Natural killer cell treated with Interleukin-12 subunit alpha and Interleukin-12 subunit beta and Interleukin-15 and Interleukin-18, amount 100 ng/mL, for 72 hours (primary cell): ENCODE measurements around the gene ABCB1. TPM values are rescaled to one million over a fixed set of nuclear protein-coding genes. Genes with fewer than 3 reads are reported as not detected.
A peak's percentile ranks its signal among the peaks of the same experiment; 100 is the strongest.

Experiments used
- ATAC-seq, 2 donors: fragments of 150-1000 bp; cut with Tn5 transposase in 1 of 2; sonication (Bioruptor Pico), chemical (Tn5 transposase) in 1 of 2; 2 replicates each; pipeline ENCODE4 v1.10.0; 2021
- DNase-seq: peaks from one replicate; pipeline ENCODE4 v3.0.0; 2022; ENCODE audit warnings: low spot score
- H3K27ac Mint-ChIP-seq, 2 donors: 1 replicate in 1 of 2; 2 replicates in 1 of 2; pipeline ENCODE4 v1.8.0; 2022; ENCODE audit warnings: mixed read lengths in 2 of 2, mild to moderate bottlenecking in 1 of 2, moderate library complexity in 1 of 2
- H3K27me3 Mint-ChIP-seq, 2 donors: 1 replicate in 1 of 2; 2 replicates in 1 of 2; pipeline ENCODE4 v1.8.0; 2022; ENCODE audit warnings: mixed read lengths in 2 of 2
- H3K36me3 Mint-ChIP-seq: one replicate; pipeline ENCODE4 v1.8.0; 2022; ENCODE audit warnings: mixed read lengths
- H3K4me1 Mint-ChIP-seq, 2 donors: 1 replicate in 1 of 2; 2 replicates in 1 of 2; pipeline ENCODE4 v1.8.0; 2022; ENCODE audit warnings: low read depth in 2 of 2, mixed read lengths in 2 of 2, mild to moderate bottlenecking in 1 of 2
- H3K4me3 Mint-ChIP-seq: one replicate; pipeline ENCODE4 v1.8.0; 2022; ENCODE audit warnings: mixed read lengths
- H3K9me3 Mint-ChIP-seq: 2 replicates; pipeline ENCODE4 v1.8.0; 2022; ENCODE audit warnings: mixed read lengths
- total RNA-seq, 2 donors: library from RNA; stranded (reverse); gene quantifications; one replicate each; pipeline ENCODE4 v1.2.3, GENCODE V29; 2022

The ABCB1 gene
- 10 to 100 TPM; 11.1 to 15.1 TPM for total RNA-seq

DNA sequence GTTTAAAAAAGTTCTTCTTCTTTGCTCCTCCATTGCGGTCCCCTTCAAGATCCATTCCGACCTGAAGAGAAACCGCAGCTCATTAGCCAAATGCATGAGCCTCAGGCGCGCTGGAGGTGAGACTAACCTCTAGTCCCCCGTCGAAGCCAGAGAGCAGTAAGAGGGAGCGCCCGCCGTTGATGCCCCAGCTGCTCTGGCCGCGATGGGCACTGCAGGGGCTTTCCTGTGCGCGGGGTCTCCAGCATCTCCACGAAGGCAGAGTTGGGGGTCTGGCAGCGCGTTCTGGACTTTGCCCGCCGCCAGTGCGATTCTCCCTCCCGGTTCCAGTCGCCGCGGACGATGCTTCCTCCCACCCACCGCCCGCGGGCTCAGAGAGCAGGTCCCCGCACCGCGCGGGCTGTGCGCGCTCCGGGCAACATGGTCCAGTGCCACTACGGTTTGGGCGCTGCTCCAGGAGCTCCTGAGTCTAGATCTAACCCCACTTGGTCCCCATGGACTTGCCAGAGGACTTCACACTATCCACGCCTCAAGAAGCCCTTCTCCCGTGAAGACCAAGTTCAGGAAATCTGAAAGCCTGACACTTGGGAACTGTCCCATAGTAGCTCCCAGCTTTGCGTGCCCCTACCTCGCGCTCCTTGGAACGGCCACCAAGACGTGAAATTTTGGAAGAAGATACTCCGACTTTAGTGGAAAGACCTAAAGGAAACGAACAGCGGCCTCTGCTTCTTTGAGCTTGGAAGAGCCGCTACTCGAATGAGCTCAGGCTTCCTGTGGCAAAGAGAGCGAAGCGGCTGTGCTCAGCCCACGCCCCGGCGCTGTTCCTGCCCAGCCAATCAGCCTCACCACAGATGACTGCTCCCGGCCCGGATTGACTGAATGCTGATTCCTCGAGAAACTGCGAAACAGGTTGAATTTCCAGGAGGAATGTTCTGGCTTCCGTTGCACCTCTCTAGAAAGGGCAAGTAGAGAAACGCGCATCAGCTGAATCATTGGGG lies at the start of gene ABCB1:
TSS of gene ABCB1 (minus strand) at position 755 of the 995 bp plus-strand sequence. CDS start at position 55, 700 bp downstream.
- ATAC-seq, result peak; percentile 95
- peak within 1 kb of the TSS; percentile 60 to 71 for H3K27ac Mint-ChIP-seq
- peaks cover 14 to 18% of the 10 kb centered on the region in 2 donors for H3K27me3 Mint-ChIP-seq
- peak; percentile 70 for DNase-seq
- peaks cover 18 to 21% of the 10 kb centered on the region in 2 donors for H3K4me1 Mint-ChIP-seq
- H3K9me3 Mint-ChIP-seq, result no peaks in the 10 kb centered on the region
- peak within 1 kb of the TSS; percentile 87 for H3K4me3 Mint-ChIP-seq
- H3K36me3 Mint-ChIP-seq, result no peaks in the 10 kb centered on the region

DNA sequence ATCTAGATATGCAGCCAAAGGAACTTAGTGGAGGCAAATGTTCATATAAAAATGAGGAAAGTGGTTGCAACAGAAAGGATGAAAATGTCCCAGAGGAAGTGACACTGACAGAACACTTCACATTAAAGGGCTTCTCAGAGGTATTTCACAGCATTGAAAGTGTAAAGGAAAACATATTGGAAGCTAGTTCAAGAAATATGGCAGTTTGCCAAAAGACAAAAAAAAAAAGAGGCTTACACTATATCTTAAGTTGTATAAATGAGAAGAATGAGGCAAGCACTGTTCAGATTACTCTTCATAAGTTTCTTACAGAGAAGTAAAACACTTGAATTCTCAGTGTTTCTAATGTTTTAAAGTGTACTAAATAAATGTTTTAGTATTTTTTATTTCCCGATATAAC lies 47.6 kb upstream of the ABCB1 start:
- no peak for DNase-seq
- Mint-ChIP-seq H3K9me3 (no peaks in the 10 kb centered on the region), H3K4me1 (no peaks in the 10 kb centered on the region), H3K27ac (no peak overlapping the region), H3K4me3 (no peak overlapping the region), H3K27me3 (peaks cover 4 to 12% of the 10 kb centered on the region in 2 donors), H3K36me3 (no peaks in the 10 kb centered on the region)
- no peak for ATAC-seq

DNA sequence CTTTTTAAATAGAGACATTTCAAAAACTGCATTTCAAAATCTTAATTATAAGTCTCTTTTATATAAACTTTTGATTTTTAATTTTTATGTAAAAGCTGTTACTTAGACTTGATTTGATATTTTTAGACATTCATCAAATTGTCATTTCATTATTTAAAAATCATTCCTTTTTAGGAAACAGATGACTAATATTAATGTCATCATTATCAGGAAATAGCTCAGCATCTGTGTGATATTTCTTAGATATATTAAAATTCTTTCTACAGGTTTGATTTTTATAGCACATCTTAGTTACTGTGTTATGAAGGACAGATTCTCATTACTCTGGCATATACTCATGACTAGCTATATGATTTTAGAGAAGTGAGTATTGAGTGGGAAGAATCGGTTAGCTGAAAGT lies 44.8 kb upstream of the ABCB1 start:
- ATAC-seq, result no peak
- Mint-ChIP-seq H3K27me3 (peaks cover 3 to 7% of the 10 kb centered on the region in 2 donors), H3K9me3 (no peaks in the 10 kb centered on the region), H3K27ac (no peak overlapping the region), H3K4me1 (no peaks in the 10 kb centered on the region), H3K36me3 (no peaks in the 10 kb centered on the region), H3K4me3 (no peak overlapping the region)
- no peak for DNase-seq

DNA sequence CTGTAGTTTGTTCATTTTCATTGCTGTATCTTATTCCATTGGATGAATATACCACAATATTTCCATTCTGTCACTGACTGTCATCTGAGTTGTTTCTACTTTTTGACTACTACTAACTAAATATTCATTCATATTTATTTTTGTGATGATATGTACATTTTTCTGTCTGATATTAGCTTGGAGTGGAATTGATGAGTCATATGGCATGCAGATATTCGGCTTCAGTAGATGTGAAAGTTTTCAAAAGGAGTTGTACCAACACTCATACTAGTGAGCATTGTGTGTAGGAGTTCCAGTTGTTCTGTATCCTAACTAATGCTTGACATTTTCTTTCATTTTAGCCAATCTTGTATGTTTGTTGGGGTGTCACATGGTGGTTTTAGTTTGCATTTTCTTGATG lies 35.2 kb upstream of the ABCB1 start:
- H3K4me1 Mint-ChIP-seq, result no peaks in the 10 kb centered on the region
- H3K9me3 Mint-ChIP-seq, result peaks cover 3% of the 10 kb centered on the region

DNA sequence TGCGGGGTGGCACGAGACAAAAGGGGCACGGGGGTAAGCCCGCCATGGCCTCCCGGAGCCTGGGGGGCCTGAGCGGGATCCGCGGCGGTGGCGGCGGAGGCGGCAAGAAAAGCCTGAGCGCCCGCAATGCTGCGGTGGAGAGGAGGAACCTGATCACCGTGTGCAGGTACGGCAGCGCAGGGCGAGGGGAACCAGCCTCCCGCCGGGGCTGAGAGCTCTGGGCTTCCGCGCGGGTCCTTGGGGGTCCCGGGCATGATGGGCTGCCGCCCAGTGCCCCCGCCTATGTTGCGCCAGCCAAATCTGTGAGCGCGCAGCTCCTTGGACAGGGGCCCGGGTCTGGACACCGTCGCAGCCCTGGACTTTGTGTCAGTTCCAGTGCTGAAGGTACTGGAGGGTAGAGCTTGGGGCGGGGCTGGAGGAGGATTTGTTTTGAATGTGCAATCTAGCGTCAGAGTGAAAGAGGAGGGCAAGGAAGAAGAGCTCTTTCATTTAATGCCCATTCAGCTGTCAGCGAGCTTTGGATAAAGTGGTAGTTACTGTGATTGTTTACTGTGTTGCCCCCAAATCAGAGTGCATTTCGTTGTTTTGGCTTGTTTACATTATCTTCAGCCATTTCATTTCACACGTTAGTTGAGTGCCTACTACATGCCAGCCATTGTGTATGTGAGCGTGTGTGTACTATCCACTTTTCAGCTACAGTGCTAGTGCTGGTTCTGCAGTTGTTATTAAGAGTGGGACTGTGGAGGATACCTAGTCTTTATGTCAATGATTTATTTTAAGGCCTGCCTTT lies 28.3 kb upstream of the ABCB1 start:
- peak overlapping the region; percentile 79 for H3K4me3 Mint-ChIP-seq
- DNase-seq (no peak), ATAC-seq (peak; percentile 0 to 14)
- H3K27ac Mint-ChIP-seq, result no peak overlapping the region
- H3K9me3 Mint-ChIP-seq, result no peaks in the 10 kb centered on the region
- no peaks in the 10 kb centered on the region for H3K36me3 Mint-ChIP-seq
- H3K27me3 Mint-ChIP-seq, result no peaks in the 10 kb centered on the region
- peaks cover 14% of the 10 kb centered on the region in 2 donors for H3K4me1 Mint-ChIP-seq

More for the DNA sequence above, 35.2 kb upstream of the ABCB1 start:
- no peak for ATAC-seq
- H3K27ac Mint-ChIP-seq, result no peak overlapping the region
- no peak overlapping the region for H3K4me3 Mint-ChIP-seq
- no peak for DNase-seq
- H3K27me3 Mint-ChIP-seq, result peaks cover 0 to 6% of the 10 kb centered on the region in 2 donors
- H3K36me3 Mint-ChIP-seq, result peaks cover 5% of the 10 kb centered on the region

- DNase-seq (no peak), ATAC-seq (peak; percentile 34 to 41)
- H3K27me3 Mint-ChIP-seq, result peaks cover 0 to 2% of the 10 kb centered on the region in 2 donors
- H3K4me1 Mint-ChIP-seq, result peaks cover 14% of the 10 kb centered on the region in 2 donors
- H3K9me3 Mint-ChIP-seq, result no peaks in the 10 kb centered on the region
- peak overlapping the region; percentile 23 to 32 for H3K27ac Mint-ChIP-seq
- H3K36me3 Mint-ChIP-seq, result no peaks in the 10 kb centered on the region
- H3K4me3 Mint-ChIP-seq, result peak overlapping the region; percentile 79
Observed at GRCh38 chr7:87627634-87627994, 26.9 kb upstream of the ABCB1 start.

DNA sequence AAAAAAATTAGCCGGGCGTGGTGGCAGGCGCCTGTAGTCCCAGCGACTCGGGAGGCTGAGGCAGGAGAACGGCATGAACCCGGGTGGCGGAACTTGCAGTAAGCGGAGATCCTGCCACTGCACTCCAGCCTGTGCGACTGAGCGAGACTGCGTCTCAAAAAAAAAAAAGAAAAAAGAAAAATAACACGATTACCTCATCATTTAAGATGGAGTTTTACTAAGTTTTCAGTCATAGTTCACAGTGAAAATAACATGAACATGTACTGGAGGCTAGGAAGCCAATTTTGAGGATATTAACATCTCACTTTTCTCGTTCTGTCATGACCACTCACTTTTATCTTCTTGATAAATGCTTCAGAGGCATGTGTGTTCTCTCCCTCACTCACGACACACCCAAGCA lies 24.4 kb upstream of the ABCB1 start:
- Mint-ChIP-seq H3K27ac (no peak overlapping the region), H3K36me3 (no peaks in the 10 kb centered on the region), H3K4me3 (no peak overlapping the region), H3K27me3 (peaks cover 0 to 2% of the 10 kb centered on the region in 2 donors), H3K9me3 (no peaks in the 10 kb centered on the region), H3K4me1 (peaks cover 14% of the 10 kb centered on the region in 2 donors)
- ATAC-seq (no peak), DNase-seq (no peak)

DNA sequence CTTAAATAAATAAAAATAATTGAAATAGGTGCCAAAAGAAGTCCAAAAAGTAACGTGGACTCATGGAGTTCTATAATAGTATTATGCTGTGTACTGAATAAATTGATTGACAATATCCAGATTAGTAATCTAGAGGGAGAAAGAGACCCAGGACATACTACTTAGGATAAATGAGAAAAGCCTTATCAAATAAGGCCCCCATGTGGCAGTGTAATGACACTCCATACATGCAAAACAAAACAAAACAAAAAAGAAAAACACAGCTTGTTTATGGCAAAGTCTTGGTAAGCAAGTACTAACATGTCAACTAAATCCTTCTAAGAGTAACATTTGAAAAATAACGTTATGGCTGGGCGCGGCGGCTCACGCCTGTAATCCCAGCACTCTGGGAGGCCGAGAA lies 23.9 kb upstream of the ABCB1 start:
- Mint-ChIP-seq H3K27ac (no peak overlapping the region), H3K4me1 (peaks cover 14% of the 10 kb centered on the region in 2 donors), H3K9me3 (no peaks in the 10 kb centered on the region), H3K27me3 (peaks cover 0 to 2% of the 10 kb centered on the region in 2 donors), H3K4me3 (no peak overlapping the region), H3K36me3 (no peaks in the 10 kb centered on the region)
- DNase-seq, result no peak
- ATAC-seq, result no peak

DNA sequence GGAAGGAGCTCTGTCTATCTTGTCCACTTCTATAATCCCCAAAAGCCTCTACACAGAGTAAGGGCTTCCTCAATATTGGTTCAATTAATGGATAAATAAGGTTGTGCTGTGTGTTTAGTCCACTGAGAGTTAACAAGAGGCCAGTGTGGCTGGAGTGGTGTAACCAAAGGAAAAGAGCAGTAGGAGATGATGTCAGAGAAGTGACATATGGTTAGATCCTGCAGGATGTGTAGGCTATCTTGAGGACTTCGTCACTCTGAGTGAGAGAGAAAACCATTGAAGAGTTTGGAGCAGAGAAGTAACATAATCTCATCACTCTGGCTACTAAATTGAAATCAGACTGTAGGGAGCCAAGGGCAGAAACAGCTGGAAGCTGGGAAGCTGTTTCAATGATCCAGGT lies 14.5 kb upstream of the ABCB1 start:
- no peak overlapping the region for H3K27ac Mint-ChIP-seq
- H3K27me3 Mint-ChIP-seq, result peaks cover 10 to 22% of the 10 kb centered on the region in 2 donors
- ATAC-seq (no peak), DNase-seq (no peak)
- no peak overlapping the region for H3K4me3 Mint-ChIP-seq
- no peaks in the 10 kb centered on the region for H3K4me1 Mint-ChIP-seq
- H3K9me3 Mint-ChIP-seq, result no peaks in the 10 kb centered on the region
- no peaks in the 10 kb centered on the region for H3K36me3 Mint-ChIP-seq

- H3K4me1 Mint-ChIP-seq, result no peaks in the 10 kb centered on the region
- peaks cover 14 to 24% of the 10 kb centered on the region in 2 donors for H3K27me3 Mint-ChIP-seq
- DNase-seq (no peak), ATAC-seq (no peak)
- no peaks in the 10 kb centered on the region for H3K36me3 Mint-ChIP-seq
- no peak overlapping the region for H3K27ac Mint-ChIP-seq
- H3K4me3 Mint-ChIP-seq, result no peak overlapping the region
- H3K9me3 Mint-ChIP-seq, result no peaks in the 10 kb centered on the region
Observed at GRCh38 chr7:87609916-87610315, 9.2 kb upstream of the ABCB1 start.

DNA sequence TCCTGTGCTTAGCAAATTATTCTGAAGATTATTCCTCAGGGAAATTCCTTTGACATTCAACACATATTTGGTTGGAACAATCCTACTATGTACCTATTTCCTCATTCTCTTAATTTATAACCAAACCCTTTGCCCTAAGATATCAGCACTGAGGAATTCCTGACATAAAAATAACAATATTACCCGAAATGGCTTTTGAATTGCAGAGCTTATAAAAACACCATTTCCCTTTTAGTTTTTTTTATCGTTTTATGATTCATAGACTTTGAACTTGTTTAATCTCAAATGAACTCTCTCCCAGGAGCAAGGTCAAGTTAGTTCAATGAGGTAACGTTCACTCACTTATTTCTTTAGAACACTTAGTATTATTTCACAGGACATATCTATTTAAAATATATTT lies 7.7 kb upstream of the ABCB1 start:
- peaks cover 16 to 22% of the 10 kb centered on the region in 2 donors for H3K27me3 Mint-ChIP-seq
- no peaks in the 10 kb centered on the region for H3K9me3 Mint-ChIP-seq
- ATAC-seq, result no peak

GRCh38 chr7:87604264-87604663 lies 3.6 kb upstream of the ABCB1 start:
- no peaks in the 10 kb centered on the region for H3K36me3 Mint-ChIP-seq
- DNase-seq (no peak), ATAC-seq (no peak)
- peaks cover 11 to 12% of the 10 kb centered on the region in 2 donors for H3K4me1 Mint-ChIP-seq
- peaks cover 18 to 27% of the 10 kb centered on the region in 2 donors for H3K27me3 Mint-ChIP-seq
- H3K4me3 Mint-ChIP-seq, result no peak overlapping the region
- no peak overlapping the region for H3K27ac Mint-ChIP-seq
- no peaks in the 10 kb centered on the region for H3K9me3 Mint-ChIP-seq

More for the DNA sequence above, 7.7 kb upstream of the ABCB1 start:
- Mint-ChIP-seq H3K36me3 (no peaks in the 10 kb centered on the region), H3K4me3 (no peak overlapping the region), H3K27ac (no peak overlapping the region), H3K4me1 (no peaks in the 10 kb centered on the region)
- no peak for DNase-seq

GRCh38 chr7:87599336-87599735 lies 1.3 kb downstream of the ABCB1 start:
- Mint-ChIP-seq H3K27ac (peak overlapping the region; percentile 22 to 60), H3K4me3 (peak overlapping the region; percentile 87), H3K27me3 (peaks cover 9 to 14% of the 10 kb centered on the region in 2 donors), H3K9me3 (no peaks in the 10 kb centered on the region), H3K36me3 (no peaks in the 10 kb centered on the region), H3K4me1 (peaks cover 18 to 21% of the 10 kb centered on the region in 2 donors)
- ATAC-seq (peak; percentile 49 to 69), DNase-seq (peak; percentile 69)
